ENCODE results near the gene HERC2.

Gene HERC2

DNA sequence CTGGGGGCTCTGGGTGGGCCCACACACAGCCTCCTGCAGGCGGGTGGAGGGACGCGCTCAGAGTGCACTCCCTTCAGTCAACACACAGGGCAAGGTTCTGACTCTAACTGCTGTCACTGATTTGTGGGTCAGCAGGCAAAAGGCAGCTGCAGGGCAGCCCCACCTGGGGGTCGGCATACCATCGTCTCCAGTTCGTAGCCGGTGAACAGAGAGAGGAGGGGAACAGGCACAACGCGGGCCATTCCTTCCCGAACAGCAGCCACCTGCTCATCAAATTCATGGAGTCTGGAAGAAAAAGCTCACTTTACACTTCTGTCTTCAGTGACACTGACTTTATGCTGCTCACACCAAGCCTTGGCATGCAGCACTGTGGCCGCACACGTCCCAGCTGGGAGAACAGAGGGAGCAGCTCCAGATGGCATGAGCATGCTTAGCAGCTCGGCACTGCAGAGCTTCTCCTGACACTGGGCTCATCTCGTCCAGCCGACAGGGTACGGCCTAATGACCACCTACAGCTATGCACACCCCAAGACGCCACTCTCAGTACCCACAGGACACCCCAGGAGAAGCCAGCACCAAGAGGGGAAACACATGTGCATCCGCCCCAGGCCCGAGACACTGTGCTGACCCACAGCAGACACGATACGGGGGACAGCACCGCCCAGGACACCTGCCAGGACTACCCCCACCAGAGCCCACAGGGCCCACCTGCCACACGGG is 208.4 kb downstream of the HERC2 start:
- DNase-seq (ENCODE audit: low read depth in 2 of 2, low spot score in 1 of 2) = no peak

DNA sequence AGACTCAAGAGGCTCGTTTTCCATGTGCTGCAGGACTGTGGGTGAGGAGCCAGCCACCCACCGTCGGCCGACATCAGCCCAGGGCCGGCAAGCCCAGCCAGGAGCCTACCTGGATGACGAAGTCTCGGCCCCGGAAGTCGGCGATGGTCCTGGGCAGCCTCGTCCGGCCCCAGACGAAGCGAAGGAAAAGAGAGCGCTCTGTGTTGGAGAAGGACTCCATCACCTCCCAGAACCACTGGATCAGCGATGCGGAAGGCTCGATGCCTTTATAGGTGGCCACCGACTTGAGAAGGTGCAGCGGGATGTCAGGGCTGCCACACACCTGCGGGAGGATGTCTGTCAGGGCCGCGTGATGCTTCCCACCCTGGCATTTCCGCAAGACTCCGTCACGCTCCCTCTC is 209.0 kb downstream of the HERC2 start:
- DNase-seq (ENCODE audit: low read depth in 2 of 2, low spot score in 1 of 2) = no peak

- no peak for DNase-seq (ENCODE audit: low read depth in 2 of 2, low spot score in 1 of 2)
These were observed 209.7 kb downstream of the HERC2 start for GRCh38 chr15:28112101-28112760.

DNA sequence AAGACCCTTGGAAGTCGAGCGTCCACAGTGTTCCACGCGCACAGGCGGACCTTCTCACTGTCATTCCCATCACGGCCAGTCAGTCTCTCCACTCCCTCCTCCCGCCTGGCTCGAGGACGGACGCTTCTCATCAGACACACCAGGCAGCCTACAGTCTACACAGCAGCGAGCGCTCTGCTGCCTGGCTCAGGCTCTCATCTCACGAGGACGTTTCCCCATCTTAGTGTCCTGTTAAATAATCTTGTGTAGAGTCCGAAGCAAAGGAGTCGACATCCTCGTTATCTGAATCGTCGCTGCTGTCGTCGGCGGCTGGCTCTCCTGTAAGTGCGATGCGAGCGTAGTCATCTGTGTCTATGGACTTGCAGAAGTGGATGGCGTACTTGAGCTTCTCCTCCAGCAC is 210.4 kb downstream of the HERC2 start:
- no peak for DNase-seq (ENCODE audit: low read depth in 2 of 2, low spot score in 1 of 2)

DNA sequence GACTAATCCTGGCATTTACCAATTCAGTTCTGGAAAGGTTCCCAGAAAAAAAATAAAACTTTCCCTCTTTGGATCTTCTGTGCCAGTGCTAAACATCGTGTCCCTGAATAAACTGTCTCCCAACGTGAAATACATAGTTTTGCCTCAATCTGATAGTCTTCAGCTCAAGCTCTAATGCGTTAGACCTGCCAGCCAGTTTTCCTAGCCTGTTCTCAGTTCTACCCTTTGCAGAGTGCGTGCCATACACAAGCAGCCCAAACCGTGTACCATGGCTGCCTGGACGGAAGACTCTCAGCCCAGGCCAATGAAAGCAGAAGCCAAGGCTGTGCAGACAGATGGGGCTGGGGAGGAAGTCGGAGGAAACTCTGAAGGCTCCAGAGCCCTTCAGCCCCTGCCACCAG is 211.5 kb downstream of the HERC2 start:
- no peak for DNase-seq (ENCODE audit: low read depth in 2 of 2, low spot score in 1 of 2)

GRCh38 chr15:28109626-28110455 is 212.1 kb downstream of the HERC2 start:
- DNase-seq (ENCODE audit: low read depth in 2 of 2, low spot score in 1 of 2) = no peak

- DNase-seq (ENCODE audit: low read depth in 2 of 2, low spot score in 1 of 2) = no peak
These were observed 214.1 kb downstream of the HERC2 start for GRCh38 chr15:28107904-28108275.

DNA sequence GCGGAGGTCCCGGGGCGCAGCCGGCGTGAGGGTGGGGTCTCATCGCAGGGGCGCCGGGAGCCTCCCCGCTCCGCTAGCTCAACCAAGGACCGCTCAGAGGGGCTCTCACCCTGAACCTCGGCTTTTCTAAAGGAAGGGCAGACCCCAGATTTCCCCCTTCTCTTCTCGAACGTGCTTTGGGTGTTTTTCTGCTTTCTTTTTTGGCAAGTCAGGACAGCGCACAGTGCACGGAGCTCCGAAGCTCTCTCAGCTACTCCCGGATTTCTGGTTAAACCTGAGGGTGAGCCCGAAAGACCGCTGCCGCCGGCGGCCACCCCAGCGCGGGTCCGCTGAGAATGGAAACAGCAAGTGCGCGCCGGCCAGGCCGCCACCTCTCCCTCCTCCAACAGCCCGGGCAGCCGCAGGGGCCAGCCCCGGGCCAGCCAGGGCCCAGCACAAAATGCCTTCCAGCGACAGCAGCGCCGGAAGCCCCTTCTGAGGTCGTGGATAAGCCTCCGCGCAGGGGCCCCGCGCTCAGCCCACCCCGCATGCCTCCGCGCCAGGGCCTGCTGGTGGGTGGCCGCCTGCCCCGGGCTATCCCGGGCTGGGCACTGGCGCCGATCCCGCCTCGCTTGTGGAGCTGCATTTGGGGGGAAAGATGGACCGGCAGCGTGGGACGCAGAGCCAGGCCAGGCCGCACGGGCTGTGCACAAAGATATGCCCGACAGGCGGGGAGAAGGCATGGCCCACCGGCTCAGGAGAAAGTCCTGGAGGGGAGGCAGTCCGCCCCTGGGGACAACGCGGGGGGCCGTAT is 214.7 kb downstream of the HERC2 start:
- no peak for DNase-seq (ENCODE audit: low read depth in 2 of 2, low spot score in 1 of 2)

GRCh38 chr15:28106294-28107110 is 215.5 kb downstream of the HERC2 start:
- DNase-seq (ENCODE audit: low read depth in 2 of 2, low spot score in 1 of 2) = no peak

DNA sequence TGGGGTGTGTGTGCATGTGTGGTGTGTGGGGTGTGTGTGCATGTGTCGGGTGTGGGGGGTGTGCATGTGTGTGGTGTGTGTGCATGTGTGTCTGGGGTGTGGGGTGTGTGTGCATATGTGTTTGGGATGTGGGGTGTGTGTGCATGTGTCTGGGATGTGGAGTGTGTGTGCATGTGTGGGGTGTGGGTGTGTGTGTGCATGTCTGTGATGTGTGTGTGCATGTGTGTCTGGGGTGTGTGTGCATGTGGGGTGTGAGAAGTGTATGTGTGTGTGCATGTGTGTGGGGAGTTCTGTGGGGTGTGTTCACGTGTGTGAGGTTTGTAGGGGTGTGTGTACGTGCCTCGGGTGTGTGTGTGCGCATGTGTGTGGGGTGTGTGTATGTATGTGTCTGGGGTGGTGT is 216.2 kb downstream of the HERC2 start:
- DNase-seq (ENCODE audit: low read depth in 2 of 2, low spot score in 1 of 2) = no peak

DNA sequence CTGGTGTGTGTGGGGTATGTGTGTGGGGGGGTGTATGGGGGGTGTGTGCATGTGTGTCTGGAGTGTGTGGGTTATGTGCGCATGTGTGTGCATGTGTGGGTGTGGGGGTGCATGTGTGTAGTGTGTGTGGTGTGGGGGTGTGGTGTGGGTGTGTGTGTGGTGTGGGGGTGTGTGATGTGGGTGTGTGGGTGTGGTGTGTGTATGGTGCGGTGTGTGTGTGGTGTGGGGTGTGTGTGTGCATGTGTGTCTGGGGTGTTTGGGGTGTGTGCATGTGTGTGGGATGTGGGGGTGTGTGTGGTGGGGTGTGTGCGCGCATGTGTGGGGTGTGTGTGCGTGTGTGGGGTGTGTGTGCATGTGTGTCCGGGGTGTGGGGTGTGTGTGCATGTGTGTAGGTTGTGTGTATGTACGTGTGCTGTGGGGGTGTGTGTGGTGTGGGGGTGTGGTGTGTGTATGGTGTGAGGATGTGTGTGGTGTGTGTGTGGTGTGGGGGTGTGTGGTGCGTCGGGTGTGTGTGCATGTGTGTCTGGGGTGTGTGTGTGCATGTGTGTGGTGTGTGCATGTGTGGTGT is 216.7 kb downstream of the HERC2 start:
- DNase-seq (ENCODE audit: low read depth in 2 of 2, low spot score in 1 of 2) = no peak

DNA sequence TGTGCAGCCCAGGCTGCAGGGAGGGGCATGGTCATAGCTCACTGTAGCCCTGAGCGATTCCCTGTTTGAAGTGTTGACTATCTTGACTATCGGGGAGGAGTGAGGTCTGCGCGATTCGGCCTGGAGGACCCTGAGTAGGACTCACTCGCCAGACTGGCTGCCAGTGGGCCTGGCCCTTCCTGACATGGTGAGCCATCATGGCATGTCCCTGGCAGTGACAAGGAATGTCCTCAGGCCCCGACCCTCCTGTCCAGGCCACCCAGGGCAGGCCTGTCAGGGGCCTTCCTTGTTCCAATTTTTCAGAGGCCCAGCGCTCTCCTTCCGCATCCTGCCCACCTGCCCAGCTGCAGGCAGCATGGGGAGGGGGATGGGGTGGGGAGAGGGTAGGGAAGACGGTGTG is 217.7 kb downstream of the HERC2 start:
- DNase-seq (ENCODE audit: low read depth in 2 of 2, low spot score in 1 of 2) = no peak

GRCh38 chr15:28103831-28104230 is 218.1 kb downstream of the HERC2 start:
- DNase-seq (ENCODE audit: low read depth in 2 of 2, low spot score in 1 of 2) = no peak

DNA sequence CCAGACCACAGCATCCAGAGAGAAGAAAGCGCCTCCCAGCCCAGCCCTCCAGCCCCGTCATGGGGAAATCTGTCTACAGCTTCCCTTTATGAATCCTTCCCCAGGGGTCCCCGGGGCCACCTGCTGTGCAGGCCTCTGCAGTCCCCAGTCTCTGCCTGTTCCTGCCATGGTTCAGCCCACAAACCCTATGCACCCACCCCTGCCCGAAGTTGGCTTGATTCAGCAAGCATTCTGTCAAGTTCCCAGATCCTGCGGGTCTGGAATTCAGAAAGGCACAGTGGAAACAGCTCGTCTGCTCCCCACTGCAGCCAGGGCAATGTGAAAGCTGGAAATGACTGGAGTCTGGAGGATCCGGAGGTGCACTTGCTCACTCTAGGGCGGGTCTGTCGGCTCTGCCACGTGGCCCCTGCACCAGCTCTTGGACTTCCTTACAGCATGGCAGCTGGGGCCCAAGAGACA is 220.0 kb downstream of the HERC2 start:
- DNase-seq (ENCODE audit: low read depth in 2 of 2, low spot score in 1 of 2) = no peak

- no peak for DNase-seq (ENCODE audit: low read depth in 2 of 2, low spot score in 1 of 2)
These were observed 220.8 kb downstream of the HERC2 start for GRCh38 chr15:28101201-28101600.

GRCh38 chr15:28100516-28101195 is 221.3 kb downstream of the HERC2 start:
- no peak for DNase-seq (ENCODE audit: low read depth in 2 of 2, low spot score in 1 of 2)

- no peak for DNase-seq (ENCODE audit: low read depth in 2 of 2, low spot score in 1 of 2)
These were observed 222.3 kb downstream of the HERC2 start for GRCh38 chr15:28099555-28100140.

DNA sequence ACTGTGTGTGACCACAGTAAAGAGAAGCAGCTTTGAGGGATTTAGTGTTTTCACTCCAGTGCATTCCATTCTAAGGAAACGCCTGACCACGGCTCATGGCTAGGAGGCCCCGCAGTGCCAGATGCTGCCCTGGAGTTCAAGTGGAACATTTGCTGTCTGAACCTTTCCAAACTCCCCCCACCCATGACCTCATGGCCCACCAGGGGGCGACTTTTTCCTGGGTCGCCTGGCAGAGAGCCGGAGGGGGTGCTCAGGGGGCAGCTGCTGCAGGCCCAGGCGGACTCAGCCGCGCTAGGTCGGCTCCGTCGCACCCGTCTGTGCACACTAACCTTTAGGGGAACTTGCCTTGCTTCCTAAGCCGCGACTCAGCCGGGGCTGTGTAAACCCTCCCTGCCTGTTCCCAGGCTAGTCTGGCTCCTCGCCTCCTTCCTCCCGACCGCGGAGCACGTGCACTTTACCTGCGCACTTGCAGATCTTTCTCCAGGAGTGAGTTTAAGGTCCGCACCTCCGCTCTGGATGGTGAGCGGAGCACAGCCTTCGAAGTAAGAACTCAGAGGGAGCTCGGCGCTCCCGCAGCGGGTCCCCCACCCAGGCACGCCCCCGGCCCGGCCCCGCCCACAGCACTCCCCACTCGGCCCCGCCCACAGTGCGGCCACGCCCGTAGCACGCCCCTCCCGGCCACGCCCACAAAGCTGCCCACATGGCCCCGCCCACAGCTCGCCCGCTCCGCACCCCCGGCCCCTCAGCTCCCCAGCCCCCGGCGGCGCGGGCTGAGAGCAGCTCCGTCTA is 223.0 kb downstream of the HERC2 start, which contains the start of gene OCA2:
TSS of gene OCA2 (minus strand) at position 550 of the 789 bp plus-strand sequence. CDS start 17,441 bp downstream, outside the sequence.
- peak in 1 of 2 donors; percentile 48 for DNase-seq (ENCODE audit: low read depth in 2 of 2, low spot score in 1 of 2)

Data from stimulated activated CD8-positive, alpha-beta memory T cell treated with anti-CD3 and anti-CD28 coated beads, Interleukin-4, amount 100 ng/mL, for 1 hour (primary cell).